Thyroid gland (tissue), 4 donors: ENCODE data around the gene NPAT. TPM values are rescaled to one million over a fixed set of nuclear protein-coding genes. Genes with fewer than 3 reads are reported as not detected.

Experiments used
- DNase-seq, 2 donors: peaks; one replicate each; pipeline ENCODE4 v3.0.0-alpha.2; 2019
- H3K27ac ChIP-seq, 3 donors: fragments of 200-600 bp; sonication (generic); 1 replicate in 2 of 3; 2 replicates in 1 of 3; pipeline ENCODE4 v1.5.1; 2016 to 2019; ENCODE audit warnings: mild to moderate bottlenecking in 1 of 3, moderate library complexity in 1 of 3
- H3K27me3 ChIP-seq: fragments of 200-600 bp; sonication (generic); one replicate; pipeline ENCODE4 v1.5.1; 2019
- H3K36me3 ChIP-seq, 2 donors: fragments of 200-600 bp; sonication (generic); one replicate each; pipeline ENCODE4 v1.5.1; 2016 to 2019
- H3K4me1 ChIP-seq, 2 donors: fragments of 200-600 bp; sonication (generic); one replicate each; pipeline ENCODE4 v1.5.1; 2017 to 2019
- H3K4me3 ChIP-seq, 3 donors: fragments of 200-600 bp; sonication (generic); replicated peaks in 1 of 3; 1 replicate in 2 of 3; 2 replicates in 1 of 3; pipeline ENCODE4 v1.5.1; 2016; ENCODE audit warnings: mild to moderate bottlenecking in 1 of 3
- H3K9me3 ChIP-seq: fragments of 200-600 bp; sonication (generic); one replicate; pipeline ENCODE4 v1.5.1; 2017
- POLR2A ChIP-seq, 2 donors: fragments of 450-650 bp; IDR thresholded peaks; one replicate each; pipeline ENCODE4 v1.6.1; 2017; ENCODE audit warnings: antibody characterized with exemption in 2 of 2, mild to moderate bottlenecking in 2 of 2, moderate library complexity in 1 of 2
- WGBS, 2 donors: methylation state at CpG; one replicate each; pipeline ENCODE4 v1.1.5; 2017; 5-methylcytosine and 5-hydroxymethylcytosine counted together
- intact Hi-C: fragments of 100-400 bp; cut with DNase I; formaldehyde crosslinking; loops from one replicate; pipeline ENCODE4 v1.15.1; 2023
- total RNA-seq, 4 donors: library from RNA; depleted of rRNA; stranded (reverse); fragments of >200 nt; gene quantifications; one replicate each; pipeline ENCODE4 v1.2.3, GENCODE V29; 2016
- TF ChIP-seq, protein P1 (sequence below), 6 experiments: fragments of 200-600 bp in 3 of 6; fragments of 450-650 bp in 3 of 6; sonication (generic) in 3 of 6; IDR thresholded peaks; one replicate each; pipeline ENCODE4 v1.5.1; 2016 to 2019; ENCODE audit warnings: antibody characterized with exemption in 6 of 6, mild to moderate bottlenecking in 2 of 6, inconsistent platforms in 1 of 6, moderate library complexity in 1 of 6

Gene NPAT
- total RNA-seq, 4 donors from 2014 or later: 20.6 to 48.0 (median 27.4) TPM

DNA sequence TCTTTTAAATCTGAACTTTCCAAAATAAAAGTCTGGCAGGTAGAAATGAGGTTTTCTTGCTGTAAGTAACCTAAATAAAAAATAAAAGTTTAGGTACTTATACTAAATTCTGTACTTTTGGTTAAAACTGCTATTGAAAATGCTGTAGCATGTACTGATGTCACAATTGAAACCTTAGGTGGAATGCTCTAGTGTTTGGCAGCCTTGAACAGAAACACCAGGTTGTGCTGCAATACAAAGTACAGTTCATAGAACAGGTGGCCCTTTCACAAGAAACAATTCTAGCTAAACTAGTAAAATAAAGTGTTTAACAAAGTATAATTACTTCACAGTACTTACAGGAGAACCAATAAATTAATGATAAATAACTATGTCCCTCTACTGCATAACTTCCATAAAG, 25.1 kb downstream of the NPAT start:
- no peak for DNase-seq
- Histone ChIP-seq H3K9me3 (no peaks in the 10 kb centered on the region), H3K36me3 (peaks cover 0 to 4% of the 10 kb centered on the region in 2 donors), H3K27ac (no peak overlapping the region), H3K4me3 (no peak overlapping the region), H3K27me3 (no peaks in the 10 kb centered on the region), H3K4me1 (no peaks in the 10 kb centered on the region)
- TF ChIP-seq, protein P1, sequence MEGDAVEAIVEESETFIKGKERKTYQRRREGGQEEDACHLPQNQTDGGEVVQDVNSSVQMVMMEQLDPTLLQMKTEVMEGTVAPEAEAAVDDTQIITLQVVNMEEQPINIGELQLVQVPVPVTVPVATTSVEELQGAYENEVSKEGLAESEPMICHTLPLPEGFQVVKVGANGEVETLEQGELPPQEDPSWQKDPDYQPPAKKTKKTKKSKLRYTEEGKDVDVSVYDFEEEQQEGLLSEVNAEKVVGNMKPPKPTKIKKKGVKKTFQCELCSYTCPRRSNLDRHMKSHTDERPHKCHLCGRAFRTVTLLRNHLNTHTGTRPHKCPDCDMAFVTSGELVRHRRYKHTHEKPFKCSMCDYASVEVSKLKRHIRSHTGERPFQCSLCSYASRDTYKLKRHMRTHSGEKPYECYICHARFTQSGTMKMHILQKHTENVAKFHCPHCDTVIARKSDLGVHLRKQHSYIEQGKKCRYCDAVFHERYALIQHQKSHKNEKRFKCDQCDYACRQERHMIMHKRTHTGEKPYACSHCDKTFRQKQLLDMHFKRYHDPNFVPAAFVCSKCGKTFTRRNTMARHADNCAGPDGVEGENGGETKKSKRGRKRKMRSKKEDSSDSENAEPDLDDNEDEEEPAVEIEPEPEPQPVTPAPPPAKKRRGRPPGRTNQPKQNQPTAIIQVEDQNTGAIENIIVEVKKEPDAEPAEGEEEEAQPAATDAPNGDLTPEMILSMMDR (IDR thresholded peaks at IDR 0.05): no peak
- intact Hi-C loops: no loop called here

GRCh38 chr11:108196901-108197300, 25.5 kb downstream of the NPAT start:
- TF ChIP-seq POLR2A (IDR thresholded peaks at IDR 0.05): no peak
- TF ChIP-seq, protein P1 (IDR thresholded peaks at IDR 0.05): no peak
- 86 to 92% methylated on average over 3 of the region's 3 CpGs for WGBS, 2 donors
- no peak for DNase-seq
- no peaks in the 10 kb centered on the region for H3K9me3 ChIP-seq
- intact Hi-C loops: no loop called here
- H3K27me3 ChIP-seq: no peaks in the 10 kb centered on the region
- no peaks in the 10 kb centered on the region for H3K4me1 ChIP-seq
- peaks cover 0 to 4% of the 10 kb centered on the region in 2 donors for H3K36me3 ChIP-seq
- H3K27ac ChIP-seq: no peak overlapping the region
- no peak overlapping the region for H3K4me3 ChIP-seq

GRCh38 chr11:108193725-108194124, 28.7 kb downstream of the NPAT start:
- Histone ChIP-seq H3K36me3 (peaks cover 4 to 5% of the 10 kb centered on the region in 2 donors), H3K4me1 (no peaks in the 10 kb centered on the region), H3K4me3 (no peak overlapping the region), H3K27ac (no peak overlapping the region), H3K9me3 (no peaks in the 10 kb centered on the region), H3K27me3 (no peaks in the 10 kb centered on the region)
- intact Hi-C loops: no loop called here
- TF ChIP-seq, protein P1 (IDR thresholded peaks at IDR 0.05): no peak
- TF ChIP-seq POLR2A (IDR thresholded peaks at IDR 0.05): no peak
- DNase-seq: no peak

GRCh38 chr11:108177570-108177969, 44.9 kb downstream of the NPAT start:
- Histone ChIP-seq H3K4me3 (no peak overlapping the region), H3K27me3 (no peaks in the 10 kb centered on the region), H3K27ac (no peak overlapping the region), H3K4me1 (no peaks in the 10 kb centered on the region), H3K36me3 (peaks cover 0 to 4% of the 10 kb centered on the region in 2 donors), H3K9me3 (no peaks in the 10 kb centered on the region)
- TF ChIP-seq POLR2A (IDR thresholded peaks at IDR 0.05): no peak
- TF ChIP-seq, protein P1 (IDR thresholded peaks at IDR 0.05): no peak
- 93 to 98% methylated on average over 5 of the region's 5 CpGs for WGBS, 2 donors
- intact Hi-C loops: no loop called here
- no peak for DNase-seq

- no peaks in the 10 kb centered on the region for H3K27me3 ChIP-seq
- no peak overlapping the region for H3K4me3 ChIP-seq
- no peak for TF ChIP-seq POLR2A (IDR thresholded peaks at IDR 0.05)
- TF ChIP-seq, protein P1 (IDR thresholded peaks at IDR 0.05): no peak
- WGBS, 2 donors: 57 to 75% methylated on average over 2 of the region's 2 CpGs
- intact Hi-C loops: no loop called here
- peaks cover 0 to 6% of the 10 kb centered on the region in 2 donors for H3K36me3 ChIP-seq
- no peak for DNase-seq
- H3K27ac ChIP-seq: peak overlapping the region in 2 of 3 donors; percentile 15 to 57
- H3K4me1 ChIP-seq: peaks cover 4 to 8% of the 10 kb centered on the region in 2 donors
- no peaks in the 10 kb centered on the region for H3K9me3 ChIP-seq
These were observed 52.3 kb downstream of the NPAT start for GRCh38 chr11:108170184-108170583.
